Sigmoid colon (tissue), 7 donors: ENCODE data around the gene LARGE2. TPM values are rescaled to one million over a fixed set of nuclear protein-coding genes. Genes with fewer than 3 reads are reported as not detected.
A peak's percentile ranks its signal among the peaks of the same experiment; 100 is the strongest.

Source experiments
- DNase-seq: peaks from one replicate; pipeline ENCODE4 v3.0.0-alpha.2; 2019
- H3K27ac ChIP-seq, 4 donors: fragments of 200-600 bp; sonication (generic); one replicate each; pipeline ENCODE4 v1.5.1; 2016 to 2019; ENCODE audit warnings: mild to moderate bottlenecking in 1 of 4
- H3K27me3 ChIP-seq, 3 donors: fragments of 200-600 bp; sonication (generic); one replicate each; pipeline ENCODE4 v1.5.1; 2019; ENCODE audit warnings: mild to moderate bottlenecking in 1 of 3
- H3K36me3 ChIP-seq, 4 donors: fragments of 200-600 bp; sonication (generic); one replicate each; pipeline ENCODE4 v1.5.1; 2016 to 2019
- H3K4me1 ChIP-seq, 4 donors: fragments of 200-600 bp; sonication (generic); one replicate each; pipeline ENCODE4 v1.5.1; 2017 to 2019
- H3K4me3 ChIP-seq, 4 donors: fragments of 200-600 bp; sonication (generic); one replicate each; pipeline ENCODE4 v1.5.1; 2017 to 2019; ENCODE audit warnings: mild to moderate bottlenecking in 2 of 4, moderate library complexity in 1 of 4
- H3K9me3 ChIP-seq, 4 donors: fragments of 200-600 bp in 3 of 4; sonication (generic) in 3 of 4; one replicate each; pipeline versions ENCODE4 v1.5.1 to v1.6.1; 2013 to 2019
- EP300 ChIP-seq, 4 donors: sonication (generic); formaldehyde crosslinking; IDR thresholded peaks; one replicate each; pipeline ENCODE4 v1.6.1; 2017; ENCODE audit warnings: antibody characterized with exemption in 4 of 4
- POLR2A ChIP-seq, 2 donors: fragments of 450-650 bp; IDR thresholded peaks; one replicate each; pipeline ENCODE4 v1.6.1; 2016; ENCODE audit warnings: antibody characterized with exemption in 2 of 2, mild to moderate bottlenecking in 2 of 2, moderate library complexity in 2 of 2
- POLR2AphosphoS5 ChIP-seq, 4 donors: sonication (generic); formaldehyde crosslinking; IDR thresholded peaks; one replicate each; pipeline ENCODE4 v1.6.1; 2017; ENCODE audit warnings: antibody characterized with exemption in 4 of 4
- WGBS, 2 donors: extraction: QIAGEN DNeasy Blood & Tissue Kit; methylation state at CpG; one replicate each; pipeline ENCODE4 v1.1.7; 2013; 5-methylcytosine and 5-hydroxymethylcytosine counted together
- intact Hi-C: fragments of 100-400 bp; cut with DNase I; formaldehyde crosslinking; loops from one replicate; pipeline ENCODE4 v1.15.1; 2023
- polyA plus RNA-seq, 3 donors: library from polyadenylated mRNA; stranded (reverse); fragments of 200-250 nt; gene quantifications; one replicate each; pipeline ENCODE4 v1.2.3, GENCODE V29; 2013
- total RNA-seq, 4 donors: library from RNA; depleted of rRNA; stranded (reverse); fragments of >200 nt; gene quantifications; one replicate each; pipeline ENCODE4 v1.1.0, GENCODE V29; 2016
- TF ChIP-seq, protein P1 (sequence below), 4 experiments: fragments of 450-650 bp in 3 of 4; fragments of 200-600 bp in 1 of 4; IDR thresholded peaks; one replicate each; pipeline ENCODE4 v1.5.1; 2016 to 2019; ENCODE audit warnings: antibody characterized with exemption in 4 of 4, mild to moderate bottlenecking in 3 of 4, moderate library complexity in 2 of 4
- donor health status: healthy with polysubstance abuse.
- donor health status: Bipolar disorder and iron deficiency.
- donor health status: healthy.

LARGE2 gene
- total and polyA plus RNA-seq, 7 donors, result 0.46 to 13.6 TPM; not detected in 5

DNA sequence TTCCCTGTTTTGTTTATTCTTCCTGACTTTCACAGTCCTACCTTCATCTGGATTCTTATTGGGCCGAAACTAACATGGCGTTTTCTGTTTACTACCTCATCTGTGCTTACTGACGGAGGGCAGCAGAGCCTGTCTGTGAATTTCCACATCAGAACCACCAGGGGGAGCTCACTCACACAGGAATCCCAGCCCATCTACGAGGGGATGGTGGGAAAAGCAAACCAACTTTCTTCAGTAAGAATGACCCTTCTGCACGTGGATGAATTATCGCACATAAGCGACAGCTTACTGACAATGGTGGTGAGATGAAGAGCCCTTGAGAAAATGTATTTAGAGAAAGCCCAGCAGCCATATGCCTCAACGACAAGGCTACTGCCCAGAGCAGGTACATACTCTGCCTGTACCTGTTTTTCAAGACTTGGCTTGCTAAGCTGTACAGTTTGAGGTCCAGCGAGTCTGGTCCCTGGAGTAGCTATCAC, 42.5 kb downstream of the LARGE2 start:
- intact Hi-C loops, result loop anchor here (1.0 to 10.0 kb wide), 4 partner anchors 41 to 330 kb away; partner anchors contain the start of gene PHF21A
- Histone ChIP-seq H3K9me3 (no peaks in the 10 kb centered on the region), H3K27ac (peak overlapping the region in 3 of 4 donors; percentile 24 to 47 (median 31)), H3K27me3 (no peaks in the 10 kb centered on the region), H3K4me1 (peaks cover 0 to 7% (median 3%) of the 10 kb centered on the region in 4 donors), H3K4me3 (no peak overlapping the region), H3K36me3 (peaks cover 14 to 57% (median 17%) of the 10 kb centered on the region in 4 donors)
- WGBS, 2 donors, result 21 to 36% methylated on average over 9 of the region's 9 CpGs
- peak; percentile 82 for DNase-seq
- TF ChIP-seq POLR2A (IDR thresholded peaks at IDR 0.05) (no peak), POLR2AphosphoS5 (IDR thresholded peaks at IDR 0.05) (peak in 2 of 4 donors; percentile 37 to 39), EP300 (IDR thresholded peaks at IDR 0.05) (no peak)
- TF ChIP-seq, protein P1, sequence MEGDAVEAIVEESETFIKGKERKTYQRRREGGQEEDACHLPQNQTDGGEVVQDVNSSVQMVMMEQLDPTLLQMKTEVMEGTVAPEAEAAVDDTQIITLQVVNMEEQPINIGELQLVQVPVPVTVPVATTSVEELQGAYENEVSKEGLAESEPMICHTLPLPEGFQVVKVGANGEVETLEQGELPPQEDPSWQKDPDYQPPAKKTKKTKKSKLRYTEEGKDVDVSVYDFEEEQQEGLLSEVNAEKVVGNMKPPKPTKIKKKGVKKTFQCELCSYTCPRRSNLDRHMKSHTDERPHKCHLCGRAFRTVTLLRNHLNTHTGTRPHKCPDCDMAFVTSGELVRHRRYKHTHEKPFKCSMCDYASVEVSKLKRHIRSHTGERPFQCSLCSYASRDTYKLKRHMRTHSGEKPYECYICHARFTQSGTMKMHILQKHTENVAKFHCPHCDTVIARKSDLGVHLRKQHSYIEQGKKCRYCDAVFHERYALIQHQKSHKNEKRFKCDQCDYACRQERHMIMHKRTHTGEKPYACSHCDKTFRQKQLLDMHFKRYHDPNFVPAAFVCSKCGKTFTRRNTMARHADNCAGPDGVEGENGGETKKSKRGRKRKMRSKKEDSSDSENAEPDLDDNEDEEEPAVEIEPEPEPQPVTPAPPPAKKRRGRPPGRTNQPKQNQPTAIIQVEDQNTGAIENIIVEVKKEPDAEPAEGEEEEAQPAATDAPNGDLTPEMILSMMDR (IDR thresholded peaks at IDR 0.05), result peak; percentile 80 to 91 (median 84)

DNA sequence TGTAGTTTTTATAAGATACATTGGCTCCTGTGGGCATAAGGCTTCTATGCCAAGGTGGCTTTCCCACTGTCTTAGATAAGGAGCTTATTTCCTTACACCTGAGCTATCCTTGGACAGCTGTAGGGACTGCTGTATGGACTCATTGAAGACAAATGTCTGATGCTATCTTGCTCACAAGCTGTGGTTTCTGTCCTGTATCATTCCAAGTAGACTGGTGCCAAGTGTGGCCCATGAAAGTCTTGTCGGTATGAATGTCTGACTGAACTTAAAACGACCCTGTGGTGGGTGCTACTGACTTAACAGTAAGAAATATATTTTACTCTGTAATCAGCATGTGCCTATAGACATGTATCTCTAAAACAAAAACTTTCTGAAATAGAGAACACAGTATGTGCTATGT, 45.0 kb downstream of the LARGE2 start:
- intact Hi-C loops, result loop anchor here (5.0 to 10.0 kb wide), 3 partner anchors 155 to 327 kb away; partner anchors contain the start of gene PHF21A
- no peak for DNase-seq
- no peaks in the 10 kb centered on the region for H3K27me3 ChIP-seq
- no peaks in the 10 kb centered on the region for H3K9me3 ChIP-seq
- peaks cover 16 to 66% (median 26%) of the 10 kb centered on the region in 4 donors for H3K36me3 ChIP-seq
- WGBS, 2 donors, result 89 to 93% methylated on average over 2 of the region's 2 CpGs
- no peak overlapping the region for H3K4me3 ChIP-seq
- H3K27ac ChIP-seq, result no peak overlapping the region
- H3K4me1 ChIP-seq, result peaks cover 0 to 7% (median 3%) of the 10 kb centered on the region in 4 donors
- TF ChIP-seq EP300 (IDR thresholded peaks at IDR 0.05), result no peak
- no peak for TF ChIP-seq POLR2AphosphoS5 (IDR thresholded peaks at IDR 0.05)
- TF ChIP-seq, protein P1 (IDR thresholded peaks at IDR 0.05), result no peak

DNA sequence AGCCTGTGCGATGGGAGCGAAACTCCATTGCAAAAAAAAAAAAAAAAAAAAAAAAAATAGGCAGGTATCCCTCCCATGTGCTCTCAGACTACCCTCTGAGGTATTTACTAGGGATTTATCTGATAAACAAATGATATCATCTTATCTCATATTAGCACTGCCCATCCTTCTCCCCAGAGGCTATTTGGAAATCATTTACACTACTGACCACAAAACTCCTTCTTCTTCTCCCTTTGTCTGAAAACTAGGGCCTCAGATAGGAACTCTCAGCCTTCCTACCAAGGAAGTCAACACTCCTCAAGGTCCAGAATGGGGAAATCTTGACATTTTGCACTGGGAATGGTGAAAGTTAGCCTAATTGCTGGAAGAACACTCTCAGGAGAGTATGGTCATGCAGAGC, 46.4 kb downstream of the LARGE2 start:
- 93 to 95% methylated on average over 2 of the region's 2 CpGs for WGBS, 2 donors
- TF ChIP-seq, protein P1 (IDR thresholded peaks at IDR 0.05), result no peak
- TF ChIP-seq EP300 (IDR thresholded peaks at IDR 0.05) (no peak), POLR2A (IDR thresholded peaks at IDR 0.05) (no peak), POLR2AphosphoS5 (IDR thresholded peaks at IDR 0.05) (no peak)
- DNase-seq, result no peak
- Histone ChIP-seq H3K36me3 (peaks cover 16 to 76% (median 26%) of the 10 kb centered on the region in 4 donors), H3K9me3 (no peaks in the 10 kb centered on the region), H3K4me3 (no peak overlapping the region), H3K27me3 (no peaks in the 10 kb centered on the region), H3K27ac (no peak overlapping the region), H3K4me1 (peaks cover 0 to 7% (median 3%) of the 10 kb centered on the region in 4 donors)
- intact Hi-C loops, result loop anchor here (5.0 to 10.0 kb wide), 3 partner anchors 153 to 326 kb away; partner anchors contain the start of gene PHF21A

DNA sequence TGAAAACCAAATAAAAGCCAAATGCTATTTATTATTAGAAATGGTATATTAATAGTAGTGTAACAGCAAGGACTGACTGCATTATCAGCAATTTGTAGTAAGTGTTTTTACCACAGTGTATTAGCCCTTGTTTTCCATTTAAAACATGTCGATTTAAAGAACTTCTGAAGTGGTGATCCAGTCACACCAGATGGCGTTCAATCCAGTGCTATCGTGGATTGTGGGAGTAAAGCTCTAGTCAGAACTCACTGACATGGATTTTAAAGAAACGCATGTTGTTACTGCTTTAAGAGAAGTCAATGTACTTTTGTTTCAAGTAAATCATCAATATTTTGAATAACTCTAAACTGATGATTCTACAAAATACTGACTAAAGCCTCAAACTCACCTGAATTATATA, 51.1 kb downstream of the LARGE2 start:
- H3K27ac ChIP-seq, result no peak overlapping the region
- H3K36me3 ChIP-seq, result peaks cover 9 to 64% (median 25%) of the 10 kb centered on the region in 4 donors
- no peak for TF ChIP-seq EP300 (IDR thresholded peaks at IDR 0.05)
- TF ChIP-seq, protein P1 (IDR thresholded peaks at IDR 0.05), result no peak
- no peak for TF ChIP-seq POLR2A (IDR thresholded peaks at IDR 0.05)
- TF ChIP-seq POLR2AphosphoS5 (IDR thresholded peaks at IDR 0.05), result no peak
- DNase-seq, result no peak
- intact Hi-C loops, result no loop called here
- H3K9me3 ChIP-seq, result no peaks in the 10 kb centered on the region
- H3K4me3 ChIP-seq, result no peak overlapping the region
- no peaks in the 10 kb centered on the region for H3K27me3 ChIP-seq
- H3K4me1 ChIP-seq, result no peaks in the 10 kb centered on the region
- 91 to 94% methylated on average over 4 of the region's 4 CpGs for WGBS, 2 donors
